Endothelial cell of umbilical vein (primary cell): ENCODE results near the gene SRRD. TPM values are rescaled to one million over a fixed set of nuclear protein-coding genes. Genes with fewer than 3 reads are reported as not detected.

Experiments
- BruUV-seq: library from RNA; stranded (reverse); fragments of 400-500 nt; replicated peaks from 2 replicates; lab custom pipeline; 2021; lab: Mats Ljungman, UMichigan
- CTCF ChIA-PET: fragments of 300-600, 350-600 bp; sonication (Branson Sonifier 250); formaldehyde crosslinking; loops from one replicate; lab custom pipeline; 2021; ENCODE audit warnings: antibody characterized with exemption, inconsistent platforms; lab: Charles Lee
- POLR2A ChIA-PET: fragments of 300-600, 350-600 bp; sonication (Branson Sonifier 250); formaldehyde crosslinking; loops from one replicate; lab custom pipeline; 2021; ENCODE audit warnings: antibody characterized with exemption, inconsistent platforms; lab: Charles Lee
- DNase-seq: peaks from one replicate; pipeline ENCODE4 v3.0.0-alpha.2; 2011; ENCODE audit warnings: low read depth, low spot score
- FAIRE-seq: peaks from 2 replicates; lab custom pipeline; 2011; peaks lifted over from hg19 to GRCh38; lab: Jason Lieb, UNC
- H2AFZ ChIP-seq: 2 replicates; pipeline ENCODE4 v1.6.0; 2012; ENCODE audit warnings: low read depth, low read length, control low read depth, inconsistent platforms
- H3K27ac ChIP-seq: 2 replicates; pipeline ENCODE4 v1.5.1; 2011; ENCODE audit warnings: low read depth, mild to moderate bottlenecking, control low read depth, low read length, moderate library complexity; ENCODE audit not compliant: insufficient read depth
- H3K27me3 ChIP-seq, 2 experiments: 2 replicates each; pipeline versions ENCODE4 v1.6.0 to v1.6.1; 2011; ENCODE audit warnings: low read length in 2 of 2, mixed read lengths in 1 of 2; ENCODE audit not compliant: control insufficient read depth in 2 of 2, insufficient read depth in 2 of 2
- H3K36me3 ChIP-seq, 2 experiments: 2 replicates in 1 of 2; 3 replicates in 1 of 2; pipeline ENCODE4 v1.5.1; 2011; ENCODE audit warnings: low read length in 2 of 2, mild to moderate bottlenecking in 1 of 2, moderate library complexity in 1 of 2; ENCODE audit not compliant: control insufficient read depth in 2 of 2, insufficient read depth in 2 of 2; ENCODE audit errors: extremely low read depth in 1 of 2
- H3K4me1 ChIP-seq: 3 replicates; pipeline ENCODE4 v1.5.1; 2011; ENCODE audit warnings: mild to moderate bottlenecking, low read length; ENCODE audit not compliant: control insufficient read depth, insufficient read depth; ENCODE audit errors: extremely low read depth
- H3K4me2 ChIP-seq: 2 replicates; pipeline ENCODE4 v1.6.1; 2011; ENCODE audit warnings: low read length, control low read depth, mixed read lengths; ENCODE audit not compliant: insufficient read depth
- H3K4me3 ChIP-seq, 3 experiments: fragments of 200-600 bp in 1 of 3; sonication (generic), shearing (Covaris generic) in 1 of 3; replicated peaks in 1 of 3; 2 replicates each; pipeline ENCODE4 v1.5.1; 2011 to 2016; ENCODE audit warnings: control low read depth in 3 of 3, low read length in 3 of 3, mild to moderate bottlenecking in 2 of 3, inconsistent platforms in 1 of 3, low read depth in 1 of 3, moderate library complexity in 1 of 3; ENCODE audit not compliant: insufficient read depth in 1 of 3
- H3K79me2 ChIP-seq: 2 replicates; pipeline ENCODE4 v1.6.0; 2012; ENCODE audit warnings: low read length, inconsistent platforms; ENCODE audit not compliant: control insufficient read depth, insufficient read depth
- H3K9ac ChIP-seq: replicated peaks from 2 replicates; pipeline ENCODE3; 2011; ENCODE audit warnings: low read length, control low read depth; ENCODE audit not compliant: insufficient read depth; ENCODE audit errors: extremely low read depth
- H3K9me1 ChIP-seq: replicated peaks from 3 replicates; pipeline ENCODE4 v1.6.0; 2011; ENCODE audit warnings: mild to moderate bottlenecking, low read length; ENCODE audit not compliant: control insufficient read depth, insufficient read depth; ENCODE audit errors: extremely low read depth
- H3K9me3 ChIP-seq: replicated peaks from 2 replicates; pipeline ENCODE4 v1.5.1; 2012; ENCODE audit warnings: low read length, inconsistent platforms; ENCODE audit not compliant: control insufficient read depth, insufficient read depth
- H4K20me1 ChIP-seq: replicated peaks from 2 replicates; pipeline ENCODE3; 2011; ENCODE audit warnings: mild to moderate bottlenecking, low read length; ENCODE audit not compliant: control insufficient read depth, insufficient read depth; ENCODE audit errors: extremely low read depth
- EZH2 ChIP-seq: IDR thresholded peaks from 2 replicates; pipeline ENCODE4 v1.6.1; 2012; ENCODE audit warnings: borderline replicate concordance, low read depth, mild to moderate bottlenecking, moderate library complexity, low read length, inconsistent platforms; ENCODE audit not compliant: severe bottlenecking
- FOS ChIP-seq: IDR thresholded peaks from 2 replicates; pipeline ENCODE4 v1.6.1; 2011; ENCODE audit warnings: mild to moderate bottlenecking, low read length, moderate library complexity, borderline replicate concordance; ENCODE audit not compliant: insufficient read depth
- GATA2 ChIP-seq: IDR thresholded peaks from 2 replicates; pipeline ENCODE4 v1.7.0; 2011; ENCODE audit warnings: low read depth, mild to moderate bottlenecking, moderate library complexity, mixed read lengths, low read length; ENCODE audit not compliant: insufficient read length, insufficient read depth
- JUN ChIP-seq: IDR thresholded peaks from 2 replicates; pipeline ENCODE4 v1.6.1; 2011; ENCODE audit warnings: borderline replicate concordance, low read depth; ENCODE audit not compliant: insufficient read length, insufficient read depth
- MYC ChIP-seq: IDR thresholded peaks from one replicate; pipeline ENCODE4 v1.6.1; 2011; ENCODE audit warnings: mild to moderate bottlenecking, low read depth, low read length
- POLR2A ChIP-seq: IDR thresholded peaks from 2 replicates; pipeline ENCODE4 v1.6.1; 2012; ENCODE audit warnings: low read depth, mild to moderate bottlenecking, control low read depth, low read length
- POLR2AphosphoS5 ChIP-seq: IDR thresholded peaks from 2 replicates; pipeline ENCODE4 v1.6.1; 2012; ENCODE audit warnings: low read depth, mild to moderate bottlenecking, control low read depth, low read length, moderate library complexity; ENCODE audit not compliant: insufficient read depth
- dilution Hi-C: fragments of 300-500 bp; cut with MboI; formaldehyde crosslinking; loops from one replicate; pipeline ENCODE4 v1.15.0; 2019; ENCODE audit warnings: low sequenced_read_pairs; ENCODE audit not compliant: extremely low pct_ligation_motif_present
- intact Hi-C: fragments of 100-400 bp; cut with micrococcal nuclease; formaldehyde crosslinking; loops from one replicate; pipeline ENCODE4 v1.10.0; 2022
- polyA plus RNA-seq, 4 experiments: library from polyadenylated mRNA; depleted of rRNA in 3 of 4; stranded (reverse) in 3 of 4; unstranded in 1 of 4; fragments of >200 nt; gene quantifications; 2 replicates each; pipeline versions ENCODE4 v1.2.1 to v1.2.3, GENCODE V29; 2011 to 2012; ENCODE audit warnings: missing spikeins in 1 of 4
- total RNA-seq: library from RNA; stranded (reverse); gene quantifications from 2 replicates; pipeline ENCODE4 v1.2.3, GENCODE V29; 2021
- TF ChIP-seq, protein P1 (sequence below): IDR thresholded peaks from 2 replicates; pipeline ENCODE4 v1.6.1; 2011; ENCODE audit not compliant: insufficient read depth, insufficient read length
- TF ChIP-seq, protein P2 (sequence below), 2 donors: IDR thresholded peaks; 1 replicate in 1 of 2; 2 replicates in 1 of 2; pipeline ENCODE4 v1.5.1; 2011; ENCODE audit warnings: low read length in 2 of 2, mild to moderate bottlenecking in 2 of 2, moderate library complexity in 2 of 2, control low read depth in 1 of 2, inconsistent platforms in 1 of 2, low read depth in 1 of 2; ENCODE audit not compliant: insufficient read depth in 1 of 2; ENCODE audit errors: extremely low read depth in 1 of 2

Gene SRRD
- total and polyA plus RNA-seq, 2 donors (not counting 3 experiments of a cell fraction or from before 2014, with no cell fraction given): 23.4 to 24.2 TPM

DNA sequence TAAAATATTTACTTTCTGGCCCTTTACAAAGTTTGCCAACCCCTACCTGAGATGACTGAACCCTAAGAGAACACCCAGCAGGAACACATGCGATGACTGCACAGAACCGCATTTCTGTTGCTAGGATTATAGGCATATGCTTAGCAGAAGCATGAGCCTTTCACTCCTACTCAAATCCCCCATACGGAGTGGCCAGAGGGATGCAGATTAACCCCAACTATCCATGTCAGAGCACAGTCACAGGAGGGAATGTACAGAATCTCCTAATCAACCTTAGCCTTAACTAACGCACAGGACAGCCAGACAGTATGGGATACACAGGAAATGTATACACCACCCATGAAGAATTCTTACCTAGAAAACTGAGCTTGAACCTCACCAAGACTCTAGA is 6.3 kb upstream of the SRRD start:
- H4K20me1 ChIP-seq: no peaks in the 10 kb centered on the region
- peaks cover 13% of the 10 kb centered on the region for H3K79me2 ChIP-seq
- no peak overlapping the region for H3K4me3 ChIP-seq
- FAIRE-seq (no peak), DNase-seq (no peak)
- no TSS peak for BruUV-seq
- ChIA-PET POLR2A (no interaction called here), CTCF (interaction anchor here (0.6 kb wide), 1 partner anchor 117 kb away, joined by 3 read pairs; no protein-coding TSS in a partner anchor)
- no peaks in the 10 kb centered on the region for H3K9me1 ChIP-seq
- intact Hi-C loops (no loop called here), dilution Hi-C loops (no loop called here)
- H3K9ac ChIP-seq: no peak overlapping the region
- H3K4me2 ChIP-seq: no peak overlapping the region
- TF ChIP-seq, protein P1, sequence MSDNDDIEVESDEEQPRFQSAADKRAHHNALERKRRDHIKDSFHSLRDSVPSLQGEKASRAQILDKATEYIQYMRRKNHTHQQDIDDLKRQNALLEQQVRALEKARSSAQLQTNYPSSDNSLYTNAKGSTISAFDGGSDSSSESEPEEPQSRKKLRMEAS: no peak
- no peak for TF ChIP-seq GATA2
- TF ChIP-seq EZH2: no peak
- TF ChIP-seq JUN: no peak
- no peak for TF ChIP-seq POLR2A
- TF ChIP-seq FOS: no peak
- no peak for TF ChIP-seq MYC
- no peak for TF ChIP-seq POLR2AphosphoS5
- TF ChIP-seq, protein P2, sequence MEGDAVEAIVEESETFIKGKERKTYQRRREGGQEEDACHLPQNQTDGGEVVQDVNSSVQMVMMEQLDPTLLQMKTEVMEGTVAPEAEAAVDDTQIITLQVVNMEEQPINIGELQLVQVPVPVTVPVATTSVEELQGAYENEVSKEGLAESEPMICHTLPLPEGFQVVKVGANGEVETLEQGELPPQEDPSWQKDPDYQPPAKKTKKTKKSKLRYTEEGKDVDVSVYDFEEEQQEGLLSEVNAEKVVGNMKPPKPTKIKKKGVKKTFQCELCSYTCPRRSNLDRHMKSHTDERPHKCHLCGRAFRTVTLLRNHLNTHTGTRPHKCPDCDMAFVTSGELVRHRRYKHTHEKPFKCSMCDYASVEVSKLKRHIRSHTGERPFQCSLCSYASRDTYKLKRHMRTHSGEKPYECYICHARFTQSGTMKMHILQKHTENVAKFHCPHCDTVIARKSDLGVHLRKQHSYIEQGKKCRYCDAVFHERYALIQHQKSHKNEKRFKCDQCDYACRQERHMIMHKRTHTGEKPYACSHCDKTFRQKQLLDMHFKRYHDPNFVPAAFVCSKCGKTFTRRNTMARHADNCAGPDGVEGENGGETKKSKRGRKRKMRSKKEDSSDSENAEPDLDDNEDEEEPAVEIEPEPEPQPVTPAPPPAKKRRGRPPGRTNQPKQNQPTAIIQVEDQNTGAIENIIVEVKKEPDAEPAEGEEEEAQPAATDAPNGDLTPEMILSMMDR (IDR thresholded peaks at IDR 0.05; ENCODE audit: extremely low read depth in 1 of 2, insufficient read depth in 1 of 2, low read depth in 1 of 2, low read length in 2 of 2): no peak
- H3K9me3 ChIP-seq: no peaks in the 10 kb centered on the region
- no peak overlapping the region for H2AFZ ChIP-seq
- no peaks in the 10 kb centered on the region for H3K27me3 ChIP-seq
- no peak overlapping the region for H3K27ac ChIP-seq
- peaks cover 15% of the 10 kb centered on the region for H3K4me1 ChIP-seq
- H3K36me3 ChIP-seq: peaks cover 5 to 16% of the 10 kb centered on the region in 2 experiments
